IPS-15b (cell line): ENCODE data around the gene SH2B2.

ENCODE experiments used
- H3K27me3 ChIP-seq: one replicate; pipeline ENCODE4 v1.6.1; 2013; ENCODE audit warnings: low read length; ENCODE audit not compliant: control insufficient read depth, insufficient read depth
- H3K36me3 ChIP-seq: one replicate; pipeline ENCODE4 v1.6.1; 2013; ENCODE audit warnings: low read length; ENCODE audit not compliant: control insufficient read depth, insufficient read depth
- H3K4me1 ChIP-seq: one replicate; pipeline ENCODE4 v1.6.1; 2013; ENCODE audit warnings: mild to moderate bottlenecking, low read length; ENCODE audit not compliant: control insufficient read depth, insufficient read depth
- H3K4me3 ChIP-seq: one replicate; pipeline ENCODE4 v1.5.1; 2013; ENCODE audit warnings: low read depth, low read length
- H3K9ac ChIP-seq: one replicate; pipeline ENCODE4 v1.6.1; 2013; ENCODE audit warnings: low read depth, mild to moderate bottlenecking, low read length
- H3K9me3 ChIP-seq: one replicate; pipeline ENCODE4 v1.6.1; 2013; ENCODE audit warnings: mild to moderate bottlenecking, low read length; ENCODE audit not compliant: control insufficient read depth, insufficient read depth

SH2B2 gene

GRCh38 chr7:102304668-102305067 lies 18.0 kb downstream of the SH2B2 start:
- no peaks in the 10 kb centered on the region for H3K27me3 ChIP-seq
- no peak overlapping the region for H3K9ac ChIP-seq
- no peak overlapping the region for H3K4me3 ChIP-seq
- H3K36me3 ChIP-seq, result peaks cover 4% of the 10 kb centered on the region
- H3K9me3 ChIP-seq, result no peaks in the 10 kb centered on the region
- peaks cover 13% of the 10 kb centered on the region for H3K4me1 ChIP-seq

GRCh38 chr7:102305414-102306268 lies 19.0 kb downstream of the SH2B2 start:
- no peak overlapping the region for H3K4me3 ChIP-seq
- H3K9ac ChIP-seq, result no peak overlapping the region
- peaks cover 13% of the 10 kb centered on the region for H3K4me1 ChIP-seq
- H3K27me3 ChIP-seq, result no peaks in the 10 kb centered on the region
- H3K9me3 ChIP-seq, result no peaks in the 10 kb centered on the region
- H3K36me3 ChIP-seq, result peaks cover 4% of the 10 kb centered on the region

GRCh38 chr7:102306916-102307677 lies 20.4 kb downstream of the SH2B2 start:
- peak overlapping the region; percentile 60 for H3K9ac ChIP-seq
- peaks cover 4% of the 10 kb centered on the region for H3K36me3 ChIP-seq
- H3K27me3 ChIP-seq, result no peaks in the 10 kb centered on the region
- H3K4me1 ChIP-seq, result peaks cover 13% of the 10 kb centered on the region
- peak overlapping the region; percentile 8 for H3K4me3 ChIP-seq
- H3K9me3 ChIP-seq, result no peaks in the 10 kb centered on the region

GRCh38 chr7:102310414-102310815 lies 23.7 kb downstream of the SH2B2 start:
- H3K9me3 ChIP-seq, result no peaks in the 10 kb centered on the region
- no peak overlapping the region for H3K4me3 ChIP-seq
- H3K36me3 ChIP-seq, result no peaks in the 10 kb centered on the region
- H3K27me3 ChIP-seq, result no peaks in the 10 kb centered on the region
- H3K9ac ChIP-seq, result no peak overlapping the region
- peaks cover 13% of the 10 kb centered on the region for H3K4me1 ChIP-seq

- H3K9ac ChIP-seq, result no peak overlapping the region
- H3K36me3 ChIP-seq, result no peaks in the 10 kb centered on the region
- peaks cover 8% of the 10 kb centered on the region for H3K4me1 ChIP-seq
- H3K9me3 ChIP-seq, result no peaks in the 10 kb centered on the region
- no peak overlapping the region for H3K4me3 ChIP-seq
- no peaks in the 10 kb centered on the region for H3K27me3 ChIP-seq
Observed at GRCh38 chr7:102312317-102312716, 25.6 kb downstream of the SH2B2 start.

GRCh38 chr7:102313997-102314780 lies 27.5 kb downstream of the SH2B2 start:
- no peaks in the 10 kb centered on the region for H3K36me3 ChIP-seq
- H3K4me1 ChIP-seq, result peaks cover 6% of the 10 kb centered on the region
- no peak overlapping the region for H3K9ac ChIP-seq
- H3K4me3 ChIP-seq, result no peak overlapping the region
- H3K9me3 ChIP-seq, result no peaks in the 10 kb centered on the region
- H3K27me3 ChIP-seq, result no peaks in the 10 kb centered on the region

GRCh38 chr7:102317231-102318059 lies 30.8 kb downstream of the SH2B2 start:
- no peak overlapping the region for H3K4me3 ChIP-seq
- no peaks in the 10 kb centered on the region for H3K36me3 ChIP-seq
- H3K4me1 ChIP-seq, result peaks cover 8% of the 10 kb centered on the region
- H3K27me3 ChIP-seq, result no peaks in the 10 kb centered on the region
- no peak overlapping the region for H3K9ac ChIP-seq
- H3K9me3 ChIP-seq, result no peaks in the 10 kb centered on the region

GRCh38 chr7:102318482-102318971 lies 31.9 kb downstream of the SH2B2 start:
- no peaks in the 10 kb centered on the region for H3K27me3 ChIP-seq
- peaks cover 8% of the 10 kb centered on the region for H3K4me1 ChIP-seq
- no peaks in the 10 kb centered on the region for H3K36me3 ChIP-seq
- no peak overlapping the region for H3K9ac ChIP-seq
- H3K4me3 ChIP-seq, result no peak overlapping the region
- no peaks in the 10 kb centered on the region for H3K9me3 ChIP-seq

GRCh38 chr7:102319671-102320070 lies 33.0 kb downstream of the SH2B2 start:
- Histone ChIP-seq H3K36me3 (no peaks in the 10 kb centered on the region), H3K4me3 (no peak overlapping the region), H3K9me3 (no peaks in the 10 kb centered on the region), H3K9ac (no peak overlapping the region), H3K4me1 (peaks cover 8% of the 10 kb centered on the region), H3K27me3 (no peaks in the 10 kb centered on the region)

- no peaks in the 10 kb centered on the region for H3K36me3 ChIP-seq
- no peaks in the 10 kb centered on the region for H3K27me3 ChIP-seq
- H3K9me3 ChIP-seq, result no peaks in the 10 kb centered on the region
- no peak overlapping the region for H3K4me3 ChIP-seq
- no peak overlapping the region for H3K9ac ChIP-seq
- peaks cover 8% of the 10 kb centered on the region for H3K4me1 ChIP-seq
Observed at GRCh38 chr7:102320181-102320580, 33.5 kb downstream of the SH2B2 start.
